ENCODE measurements around the gene CAAP1.

The CAAP1 gene

GRCh38 chr9:26935847-26936246 lies 43.2 kb upstream of the CAAP1 start:
- Histone ChIP-seq H3K27me3 (ENCODE audit: insufficient read depth, low read depth) (no peaks in the 10 kb centered on the region), H3K4me3 (IDR thresholded peaks at IDR 0.05; ENCODE audit: insufficient read depth, low read depth, low read length) (no peak overlapping the region), H2AFZ (ENCODE audit: low read depth) (no peak overlapping the region), H3K4me1 (ENCODE audit: low read depth, poor library complexity, severe bottlenecking) (peaks cover 32% of the 10 kb centered on the region), H3K79me2 (ENCODE audit: insufficient read depth, low read depth) (peaks cover 68% of the 10 kb centered on the region), H4K20me1 (ENCODE audit: insufficient read depth) (peaks cover 15% of the 10 kb centered on the region; the same call in 1 of the 2 replicates), H3K27ac (no peak overlapping the region; the same call in 1 of the 2 replicates), H3K4me2 (peak overlapping the region; percentile 25; the same call in 1 of the 2 replicates), H3K9ac (no peak overlapping the region), H3K36me3 (ENCODE audit: insufficient read depth) (no peaks in the 10 kb centered on the region)
- no peak for TF ChIP-seq CTCF (conservative IDR thresholded peaks at IDR 0.05; ENCODE audit: low read depth, low read length)

GRCh38 chr9:26928902-26929495 lies 36.4 kb upstream of the CAAP1 start:
- Histone ChIP-seq H2AFZ (ENCODE audit: low read depth) (no peak overlapping the region), H3K4me3 (IDR thresholded peaks at IDR 0.05; ENCODE audit: insufficient read depth, low read depth, low read length) (no peak overlapping the region), H3K4me2 (no peak overlapping the region), H3K27ac (no peak overlapping the region), H3K27me3 (ENCODE audit: insufficient read depth, low read depth) (no peaks in the 10 kb centered on the region), H3K79me2 (ENCODE audit: insufficient read depth, low read depth) (peaks cover 12% of the 10 kb centered on the region; the same call in 1 of the 2 replicates), H3K4me1 (ENCODE audit: low read depth, poor library complexity, severe bottlenecking) (no peaks in the 10 kb centered on the region), H4K20me1 (ENCODE audit: insufficient read depth) (no peaks in the 10 kb centered on the region), H3K9ac (no peak overlapping the region), H3K36me3 (ENCODE audit: insufficient read depth) (peaks cover 4% of the 10 kb centered on the region; the same call in 1 of the 2 replicates)
- TF ChIP-seq CTCF (conservative IDR thresholded peaks at IDR 0.05; ENCODE audit: low read depth, low read length): no peak

GRCh38 chr9:26925609-26926008 lies 33.0 kb upstream of the CAAP1 start:
- Histone ChIP-seq H3K79me2 (ENCODE audit: insufficient read depth, low read depth) (peaks cover 4% of the 10 kb centered on the region; the same call in 1 of the 2 replicates), H3K9ac (no peak overlapping the region), H3K27ac (no peak overlapping the region), H3K36me3 (ENCODE audit: insufficient read depth) (peaks cover 10% of the 10 kb centered on the region; the same call in 1 of the 2 replicates), H3K4me3 (IDR thresholded peaks at IDR 0.05; ENCODE audit: insufficient read depth, low read depth, low read length) (no peak overlapping the region), H3K27me3 (ENCODE audit: insufficient read depth, low read depth) (no peaks in the 10 kb centered on the region), H3K4me2 (no peak overlapping the region), H2AFZ (ENCODE audit: low read depth) (no peak overlapping the region), H4K20me1 (ENCODE audit: insufficient read depth) (no peaks in the 10 kb centered on the region), H3K4me1 (ENCODE audit: low read depth, poor library complexity, severe bottlenecking) (no peaks in the 10 kb centered on the region)
- no peak for TF ChIP-seq CTCF (conservative IDR thresholded peaks at IDR 0.05; ENCODE audit: low read depth, low read length)

GRCh38 chr9:26919698-26920097 lies 27.1 kb upstream of the CAAP1 start:
- Histone ChIP-seq H3K27me3 (ENCODE audit: insufficient read depth, low read depth) (no peaks in the 10 kb centered on the region), H3K4me3 (IDR thresholded peaks at IDR 0.05; ENCODE audit: insufficient read depth, low read depth, low read length) (no peak overlapping the region), H4K20me1 (ENCODE audit: insufficient read depth) (no peaks in the 10 kb centered on the region), H3K9ac (no peak overlapping the region), H3K36me3 (ENCODE audit: insufficient read depth) (peaks cover 10% of the 10 kb centered on the region; the same call in 1 of the 2 replicates), H2AFZ (ENCODE audit: low read depth) (no peak overlapping the region), H3K4me2 (no peak overlapping the region), H3K27ac (no peak overlapping the region), H3K4me1 (ENCODE audit: low read depth, poor library complexity, severe bottlenecking) (no peaks in the 10 kb centered on the region), H3K79me2 (ENCODE audit: insufficient read depth, low read depth) (no peaks in the 10 kb centered on the region)
- no peak for TF ChIP-seq CTCF (conservative IDR thresholded peaks at IDR 0.05; ENCODE audit: low read depth, low read length)

Measured in KMS-11 (cell line).